HEK293T (cell line): ENCODE results near the gene EIF3L.

Experiments
- ARNT ChIP-seq: fragments of 450-650 bp; IDR thresholded peaks from 2 replicates; pipeline ENCODE4 v1.6.1; 2017; ENCODE audit warnings: mild to moderate bottlenecking
- BHLHE40 ChIP-seq: fragments of 450-650 bp; IDR thresholded peaks from 2 replicates; pipeline ENCODE4 v1.6.1; 2016; ENCODE audit warnings: mild to moderate bottlenecking, moderate library complexity, borderline replicate concordance
- CTBP1 ChIP-seq: fragments of 450-650 bp; IDR thresholded peaks from 2 replicates; pipeline ENCODE4 v1.6.1; 2016; ENCODE audit warnings: borderline replicate concordance
- ELF4 ChIP-seq: fragments of 450-650 bp; IDR thresholded peaks from 2 replicates; pipeline ENCODE4 v1.6.1; 2017; ENCODE audit warnings: antibody characterized with exemption
- FOXK2 ChIP-seq: fragments of 450-650 bp; IDR thresholded peaks from 2 replicates; pipeline ENCODE4 v1.6.1; 2016; ENCODE audit warnings: mild to moderate bottlenecking
- HDGF ChIP-seq: fragments of 450-650 bp; IDR thresholded peaks from 2 replicates; pipeline ENCODE4 v1.6.1; 2017; ENCODE audit warnings: antibody characterized with exemption, borderline replicate concordance
- LEF1 ChIP-seq: fragments of 450-650 bp; IDR thresholded peaks from 2 replicates; pipeline ENCODE4 v1.6.1; 2017; ENCODE audit warnings: mild to moderate bottlenecking, borderline replicate concordance
- NFRKB ChIP-seq: fragments of 450-650 bp; IDR thresholded peaks from 2 replicates; pipeline ENCODE4 v1.6.1; 2016; ENCODE audit warnings: mild to moderate bottlenecking, moderate library complexity
- SP1 ChIP-seq: fragments of 450-650 bp; IDR thresholded peaks from 2 replicates; pipeline ENCODE4 v1.6.1; 2017
- SUZ12 ChIP-seq: fragments of 450-650 bp; IDR thresholded peaks from 2 replicates; pipeline ENCODE4 v1.6.1; 2016; ENCODE audit warnings: mild to moderate bottlenecking
- TARDBP ChIP-seq: fragments of 450-650 bp; IDR thresholded peaks from 2 replicates; pipeline ENCODE4 v1.6.1; 2016
- ZNF384 ChIP-seq: fragments of 450-650 bp; IDR thresholded peaks from 2 replicates; pipeline ENCODE4 v1.6.1; 2016
- TF ChIP-seq, protein P1 (sequence below): fragments of 450-650 bp; IDR thresholded peaks from 2 replicates; pipeline ENCODE4 v1.6.1; 2016

DNA sequence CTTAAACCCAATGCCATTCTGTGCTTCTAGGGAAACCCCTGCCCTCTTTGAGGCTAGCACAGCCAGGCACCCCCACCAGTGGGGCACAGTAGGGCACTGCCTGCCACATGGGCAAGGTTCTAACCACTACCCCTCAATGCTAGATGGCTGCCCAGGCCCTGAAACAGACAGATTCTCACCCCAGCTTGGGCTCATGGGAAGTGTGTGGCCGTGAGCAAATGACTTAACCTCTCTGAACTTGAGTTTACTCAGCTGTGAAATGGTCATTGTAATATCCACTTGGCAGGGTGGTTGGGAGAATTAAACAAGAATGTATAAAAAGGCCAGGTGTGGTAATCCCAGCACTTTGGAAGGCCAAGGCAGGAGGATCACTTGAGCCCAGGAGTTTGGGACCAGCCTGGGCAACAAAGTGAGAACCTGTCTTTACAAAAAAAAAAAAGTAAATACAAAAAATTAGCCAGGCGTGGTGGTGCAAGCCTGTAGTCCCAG lies 81.8 kb downstream of the EIF3L start:
- TF ChIP-seq CTBP1 (no peak), TARDBP (no peak), FOXK2 (no peak), ARNT (no peak), SUZ12 (no peak), BHLHE40 (no peak), ZNF384 (no peak), SP1 (no peak), HDGF (no peak), ELF4 (no peak), NFRKB (no peak), LEF1 (no peak)
- TF ChIP-seq, protein P1, sequence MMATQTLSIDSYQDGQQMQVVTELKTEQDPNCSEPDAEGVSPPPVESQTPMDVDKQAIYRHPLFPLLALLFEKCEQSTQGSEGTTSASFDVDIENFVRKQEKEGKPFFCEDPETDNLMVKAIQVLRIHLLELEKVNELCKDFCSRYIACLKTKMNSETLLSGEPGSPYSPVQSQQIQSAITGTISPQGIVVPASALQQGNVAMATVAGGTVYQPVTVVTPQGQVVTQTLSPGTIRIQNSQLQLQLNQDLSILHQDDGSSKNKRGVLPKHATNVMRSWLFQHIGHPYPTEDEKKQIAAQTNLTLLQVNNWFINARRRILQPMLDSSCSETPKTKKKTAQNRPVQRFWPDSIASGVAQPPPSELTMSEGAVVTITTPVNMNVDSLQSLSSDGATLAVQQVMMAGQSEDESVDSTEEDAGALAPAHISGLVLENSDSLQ, result no peak
